Thyroid gland (tissue), 4 donors: ENCODE measurements around the gene CEP250.

Experiments used
- POLR2A ChIP-seq, 2 donors: fragments of 450-650 bp; IDR thresholded peaks; one replicate each; pipeline ENCODE4 v1.6.1; 2017; ENCODE audit warnings: antibody characterized with exemption in 2 of 2, mild to moderate bottlenecking in 2 of 2, moderate library complexity in 1 of 2
- TF ChIP-seq, protein P1 (sequence below), 6 experiments: fragments of 200-600 bp in 3 of 6; fragments of 450-650 bp in 3 of 6; sonication (generic) in 3 of 6; IDR thresholded peaks; one replicate each; pipeline ENCODE4 v1.5.1; 2016 to 2019; ENCODE audit warnings: antibody characterized with exemption in 6 of 6, mild to moderate bottlenecking in 2 of 6, inconsistent platforms in 1 of 6, moderate library complexity in 1 of 6

DNA sequence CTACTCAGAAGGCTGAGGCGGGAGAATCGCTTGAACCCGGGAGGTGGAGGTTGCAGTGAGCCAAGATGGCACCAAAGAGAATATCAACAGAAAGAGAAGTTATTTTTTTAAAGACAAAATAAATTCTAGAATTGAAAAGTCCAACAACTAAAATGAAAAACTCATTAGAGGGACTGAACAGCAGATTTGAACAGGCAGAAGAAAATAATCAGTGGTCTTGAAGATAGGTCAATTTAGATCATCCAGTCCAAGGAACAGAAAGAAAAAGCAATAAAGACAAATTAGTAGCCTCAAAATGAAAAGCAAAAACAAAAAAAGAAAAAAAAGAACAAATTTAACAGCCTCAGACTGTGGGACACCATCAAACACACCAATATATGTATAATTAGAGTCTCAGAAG lies 49.6 kb upstream of the CEP250 start:
- TF ChIP-seq POLR2A (IDR thresholded peaks at IDR 0.05): no peak
- TF ChIP-seq, protein P1, sequence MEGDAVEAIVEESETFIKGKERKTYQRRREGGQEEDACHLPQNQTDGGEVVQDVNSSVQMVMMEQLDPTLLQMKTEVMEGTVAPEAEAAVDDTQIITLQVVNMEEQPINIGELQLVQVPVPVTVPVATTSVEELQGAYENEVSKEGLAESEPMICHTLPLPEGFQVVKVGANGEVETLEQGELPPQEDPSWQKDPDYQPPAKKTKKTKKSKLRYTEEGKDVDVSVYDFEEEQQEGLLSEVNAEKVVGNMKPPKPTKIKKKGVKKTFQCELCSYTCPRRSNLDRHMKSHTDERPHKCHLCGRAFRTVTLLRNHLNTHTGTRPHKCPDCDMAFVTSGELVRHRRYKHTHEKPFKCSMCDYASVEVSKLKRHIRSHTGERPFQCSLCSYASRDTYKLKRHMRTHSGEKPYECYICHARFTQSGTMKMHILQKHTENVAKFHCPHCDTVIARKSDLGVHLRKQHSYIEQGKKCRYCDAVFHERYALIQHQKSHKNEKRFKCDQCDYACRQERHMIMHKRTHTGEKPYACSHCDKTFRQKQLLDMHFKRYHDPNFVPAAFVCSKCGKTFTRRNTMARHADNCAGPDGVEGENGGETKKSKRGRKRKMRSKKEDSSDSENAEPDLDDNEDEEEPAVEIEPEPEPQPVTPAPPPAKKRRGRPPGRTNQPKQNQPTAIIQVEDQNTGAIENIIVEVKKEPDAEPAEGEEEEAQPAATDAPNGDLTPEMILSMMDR (IDR thresholded peaks at IDR 0.05): no peak
